HG02798 (cell line): ENCODE results near the gene C10orf120.

Experiments used
- ATAC-seq: cut with Tn5 transposase; IDR thresholded peaks from one replicate; pipeline ENCODE4 v1.9.1; 2021; ENCODE audit warnings: mild to moderate bottlenecking; ENCODE audit not compliant: unreplicated experiment, poor library complexity

The C10orf120 gene

GRCh38 chr10:122663516-122664130 lies 36.0 kb downstream of the C10orf120 start:
- no peak for ATAC-seq

DNA sequence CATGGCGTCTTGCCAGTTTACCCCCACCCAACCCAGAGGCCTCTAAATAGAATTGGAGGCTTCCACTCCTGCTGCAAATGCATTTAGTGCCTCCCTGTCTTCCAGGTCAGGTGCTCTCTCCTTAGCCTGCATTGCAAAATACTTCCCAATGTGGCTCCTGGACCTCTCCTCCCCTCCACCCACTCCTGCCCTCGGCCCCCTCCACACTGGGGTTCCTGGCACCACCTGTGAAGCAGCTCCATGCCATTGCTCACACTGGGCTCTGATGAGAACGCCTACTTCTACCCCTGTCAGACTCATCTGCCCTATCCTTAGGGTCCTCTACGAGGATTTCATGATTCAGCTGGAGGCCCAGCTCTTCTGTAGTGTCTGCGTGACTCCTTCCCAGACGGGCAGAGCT lies 37.4 kb downstream of the C10orf120 start:
- no peak for ATAC-seq

- ATAC-seq, result no peak
These were observed 39.0 kb downstream of the C10orf120 start for GRCh38 chr10:122660696-122661095.

GRCh38 chr10:122659651-122660050 lies 40.0 kb downstream of the C10orf120 start:
- ATAC-seq, result no peak

- no peak for ATAC-seq
These were observed 40.5 kb downstream of the C10orf120 start for GRCh38 chr10:122659126-122659525.

DNA sequence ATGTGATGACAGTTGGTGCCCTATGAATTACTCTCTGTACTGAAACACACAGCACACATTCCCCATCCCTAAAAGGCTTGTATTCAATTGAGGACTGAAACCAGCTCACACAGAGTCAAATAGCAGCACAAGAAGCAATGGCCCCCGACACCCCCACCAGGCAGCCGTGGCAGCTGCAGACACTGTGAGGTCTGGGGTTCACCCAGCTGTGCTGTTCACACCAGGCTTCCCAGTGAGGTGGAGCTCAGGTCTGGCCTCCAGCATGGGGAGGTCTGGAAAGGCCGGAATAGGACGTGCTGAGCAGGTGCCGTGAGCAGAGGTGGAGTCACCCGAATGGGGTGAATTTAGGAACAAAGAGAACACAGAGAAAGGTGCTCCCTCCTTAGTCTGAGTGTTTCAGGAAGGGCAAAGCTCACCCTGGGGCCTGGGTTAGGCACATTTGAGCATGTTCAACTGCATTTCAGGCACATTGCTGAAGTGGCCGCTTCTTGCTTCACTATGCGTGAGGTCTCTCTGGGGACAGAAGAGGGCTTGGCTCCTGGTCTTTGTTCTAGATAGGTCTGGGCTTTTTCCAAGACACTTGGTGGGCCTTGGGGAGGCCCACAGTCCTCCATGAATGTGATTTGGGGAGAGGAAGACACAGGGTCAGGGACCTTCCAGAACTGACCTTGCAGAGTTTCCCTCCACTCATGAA lies 41.1 kb downstream of the C10orf120 start:
- no peak for ATAC-seq

DNA sequence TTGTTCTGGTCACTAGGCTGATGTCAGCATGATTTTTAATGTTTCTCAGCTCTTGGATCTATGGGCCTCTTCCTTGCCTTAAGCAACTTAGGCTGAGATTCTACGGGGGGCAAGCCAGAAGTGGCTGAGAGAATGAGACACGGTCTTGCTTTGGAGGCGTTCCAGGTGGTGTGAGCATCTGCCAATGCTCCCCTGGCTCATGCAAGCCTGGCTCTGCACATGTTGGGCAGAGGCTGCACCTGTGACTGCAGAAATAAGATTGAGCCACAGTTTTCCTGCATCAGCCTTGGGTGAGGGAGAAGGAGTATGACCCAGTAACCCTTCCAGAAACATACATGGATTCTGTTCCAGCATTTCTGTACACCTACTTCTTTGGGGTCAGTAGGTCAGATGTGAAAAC lies 41.9 kb downstream of the C10orf120 start:
- no peak for ATAC-seq

DNA sequence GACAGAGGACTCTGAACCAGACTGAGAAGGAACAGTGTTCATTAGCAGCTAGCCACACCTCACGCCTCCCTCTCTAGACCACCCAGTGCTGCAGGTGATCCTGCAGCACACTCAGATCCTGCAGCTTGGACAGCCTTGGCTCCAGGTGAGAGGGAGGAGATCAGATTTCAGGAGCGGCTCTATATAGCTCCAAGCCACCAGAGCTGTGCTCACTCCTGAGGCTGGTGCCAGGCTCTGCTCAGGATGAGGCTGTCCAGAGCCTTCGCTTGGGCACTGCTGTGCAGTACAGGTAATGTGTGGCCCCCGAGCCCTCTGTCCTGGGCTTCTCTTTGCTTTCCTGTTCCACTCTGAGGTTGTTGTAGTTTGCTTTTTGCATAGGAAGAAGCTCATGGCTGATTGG lies 42.4 kb downstream of the C10orf120 start:
- no peak for ATAC-seq

GRCh38 chr10:122656741-122657140 lies 42.9 kb downstream of the C10orf120 start:
- no peak for ATAC-seq

DNA sequence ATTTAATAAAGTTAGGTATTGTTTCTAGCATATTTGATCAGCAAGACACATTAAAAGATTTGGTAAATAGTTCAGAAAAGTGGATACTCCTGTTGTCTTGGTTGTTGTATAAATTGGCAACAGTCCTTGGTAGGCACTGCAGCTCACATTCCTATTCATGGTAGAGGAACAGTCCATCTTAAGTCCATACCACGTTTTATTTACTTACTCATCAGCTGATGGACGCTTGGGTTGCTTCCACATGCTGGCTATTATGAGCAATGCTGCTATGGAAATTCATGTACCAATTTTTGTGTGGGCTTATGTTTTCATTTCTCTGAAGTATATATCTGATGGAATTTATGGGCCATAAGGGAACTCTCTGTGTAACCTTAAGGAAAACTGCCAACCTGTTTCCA lies 43.3 kb downstream of the C10orf120 start:
- no peak for ATAC-seq

DNA sequence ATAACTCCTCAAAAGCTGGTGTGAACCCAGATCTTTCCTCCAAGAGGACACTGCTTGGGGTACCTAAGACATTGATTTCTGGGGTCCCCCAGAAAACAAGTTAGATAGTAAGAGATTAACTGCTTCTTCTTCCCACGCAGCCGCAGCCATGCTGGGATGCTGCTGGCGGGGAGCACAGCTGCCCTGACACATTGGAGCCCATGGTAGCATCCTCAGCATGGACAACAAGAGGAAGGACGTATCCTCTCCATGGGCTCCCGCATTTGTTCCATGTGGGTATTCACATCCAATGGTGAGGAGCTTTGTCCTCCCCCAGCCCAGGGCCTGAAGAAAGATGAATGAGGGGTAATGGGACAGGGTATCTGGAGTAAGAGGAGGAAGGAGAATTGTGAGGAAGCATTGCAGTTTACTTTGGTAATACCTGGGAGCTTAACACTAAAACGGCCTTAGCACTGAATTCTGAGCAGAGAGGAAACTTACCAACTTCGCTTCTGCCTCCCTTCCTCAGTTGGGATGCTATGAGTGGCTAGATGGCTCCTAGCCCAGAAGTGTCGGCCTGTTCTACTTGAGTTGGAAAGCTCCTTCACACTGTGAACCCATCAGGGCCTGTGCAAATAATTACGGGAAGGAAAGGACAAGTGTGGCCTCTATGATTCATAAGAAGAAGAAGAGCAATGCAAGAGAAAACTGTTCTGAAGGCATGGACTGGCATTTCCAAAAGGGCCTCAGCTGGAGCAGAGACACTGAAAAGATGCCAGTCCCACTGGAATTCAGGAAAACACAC lies 43.9 kb downstream of the C10orf120 start:
- no peak for ATAC-seq

- no peak for ATAC-seq
These were observed 49.3 kb downstream of the C10orf120 start for GRCh38 chr10:122650331-122650730.

DNA sequence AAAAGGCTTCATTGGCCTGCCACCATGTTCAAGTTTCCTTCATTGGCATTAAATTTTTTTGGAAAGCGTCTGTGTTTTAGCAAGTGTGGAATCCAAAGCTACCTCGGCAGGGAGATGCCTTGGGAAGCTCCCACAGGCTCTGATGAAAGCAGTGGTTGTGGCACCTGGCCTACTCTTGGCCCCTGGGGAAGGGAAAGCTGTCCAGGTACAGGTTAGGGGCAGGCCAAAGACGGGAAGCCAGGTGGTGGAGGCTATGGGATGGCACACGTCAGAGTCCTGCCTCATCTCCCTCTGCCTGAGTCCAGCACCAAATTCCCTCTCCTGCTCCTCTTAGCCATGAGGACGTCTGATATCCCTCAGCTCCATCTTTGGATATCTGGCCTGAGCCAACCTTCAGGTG lies 49.7 kb downstream of the C10orf120 start:
- no peak for ATAC-seq

- ATAC-seq, result no peak
These were observed 50.8 kb downstream of the C10orf120 start for GRCh38 chr10:122648599-122649428.
